ENCODE measurements around the gene MPC1L.

Gene MPC1L

GRCh38 chrX:40632199-40632598, 9.0 kb downstream of the MPC1L start:
- no peak for DNase-seq (ENCODE audit: low read depth)
- no peak overlapping the region for H3K4me3 ChIP-seq (ENCODE audit: control insufficient read depth, low read depth, low read length)
- TF ChIP-seq CTCF (conservative IDR thresholded peaks at IDR 0.05; ENCODE audit: control insufficient read depth, insufficient read depth, low read depth, low read length): no peak

GRCh38 chrX:40637687-40638086, 14.5 kb downstream of the MPC1L start:
- DNase-seq (ENCODE audit: low read depth): no peak
- H3K4me3 ChIP-seq (ENCODE audit: control insufficient read depth, low read depth, low read length): no peak overlapping the region
- no peak for TF ChIP-seq CTCF (conservative IDR thresholded peaks at IDR 0.05; ENCODE audit: control insufficient read depth, insufficient read depth, low read depth, low read length)

- DNase-seq (ENCODE audit: low read depth): peak; percentile 64
- peak overlapping the region; percentile 46 for H3K4me3 ChIP-seq (ENCODE audit: control insufficient read depth, low read depth, low read length)
- TF ChIP-seq CTCF (conservative IDR thresholded peaks at IDR 0.05; ENCODE audit: control insufficient read depth, insufficient read depth, low read depth, low read length): no peak
Observed at GRCh38 chrX:40644176-40644575, 20.9 kb downstream of the MPC1L start.

GRCh38 chrX:40644821-40645358, 21.7 kb downstream of the MPC1L start:
- peak; percentile 83 for DNase-seq (ENCODE audit: low read depth)
- TF ChIP-seq CTCF (conservative IDR thresholded peaks at IDR 0.05; ENCODE audit: control insufficient read depth, insufficient read depth, low read depth, low read length): no peak
- H3K4me3 ChIP-seq (ENCODE audit: control insufficient read depth, low read depth, low read length): peak overlapping the region; percentile 46

GRCh38 chrX:40646489-40647306, 23.5 kb downstream of the MPC1L start:
- TF ChIP-seq CTCF (conservative IDR thresholded peaks at IDR 0.05; ENCODE audit: control insufficient read depth, insufficient read depth, low read depth, low read length): no peak
- peak overlapping the region; percentile 76 for H3K4me3 ChIP-seq (ENCODE audit: control insufficient read depth, low read depth, low read length)
- DNase-seq (ENCODE audit: low read depth): peak; percentile 43

GRCh38 chrX:40647307-40648197, 24.3 kb downstream of the MPC1L start, which contains the start of gene CXorf38:
TSS of gene CXorf38 (minus strand) at chrX:40647561. CDS start at chrX:40647520, 41 bp downstream.
- H3K4me3 ChIP-seq (ENCODE audit: control insufficient read depth, low read depth, low read length): peak within 1 kb of the TSS; percentile 76
- no peak for TF ChIP-seq CTCF (conservative IDR thresholded peaks at IDR 0.05; ENCODE audit: control insufficient read depth, insufficient read depth, low read depth, low read length)
- DNase-seq (ENCODE audit: low read depth): peak; percentile 88
